Panc1 (cell line): Measurements from ENCODE around the gene CYCS. TPM values are rescaled to one million over a fixed set of nuclear protein-coding genes. Genes with fewer than 3 reads are reported as not detected.

Experiments used
- ATAC-seq: fragments of 200-7000 bp; cut with Tn5 transposase; 2 replicates; pipeline ENCODE4 v1.9.1; 2020; ENCODE audit warnings: mild to moderate bottlenecking, moderate library complexity
- BruUV-seq: library from RNA; stranded (reverse); fragments of 400-500 nt; replicated peaks from 2 replicates; lab custom pipeline; 2021; lab: Mats Ljungman, UMichigan
- CTCF ChIA-PET: fragments of 300-600 bp; sonication (Branson Sonifier 250); formaldehyde crosslinking; loops from one replicate; lab custom pipeline; 2022; ENCODE audit warnings: antibody characterized with exemption; lab: Charles Lee
- POLR2A ChIA-PET: fragments of 300-600 bp; sonication (Branson Sonifier 250); formaldehyde crosslinking; loops from one replicate; lab custom pipeline; 2022; ENCODE audit warnings: antibody characterized with exemption; lab: Charles Lee
- DNase-seq: peaks from one replicate; pipeline ENCODE4 v3.0.0-alpha.2; 2010; ENCODE audit warnings: low read depth, low spot score
- H3K27ac ChIP-seq: 2 replicates; pipeline ENCODE4 v1.5.1; 2011; ENCODE audit warnings: mild to moderate bottlenecking, low read length, inconsistent platforms
- H3K27me3 ChIP-seq: fragments of 200-500 bp; sonication (Bioruptor generic); 2 replicates; pipeline ENCODE4 v1.6.0; 2014; ENCODE audit warnings: low read length, inconsistent platforms; ENCODE audit not compliant: control insufficient read depth, insufficient read depth
- H3K36me3 ChIP-seq: fragments of 200-500 bp; sonication (Bioruptor generic); 2 replicates; pipeline ENCODE4 v1.5.1; 2014; ENCODE audit warnings: inconsistent platforms, mild to moderate bottlenecking, low read length, moderate library complexity; ENCODE audit not compliant: control insufficient read depth, insufficient read depth
- H3K4me1 ChIP-seq: 2 replicates; pipeline ENCODE4 v1.5.1; 2011; ENCODE audit warnings: inconsistent platforms, mild to moderate bottlenecking, low read length, moderate library complexity; ENCODE audit not compliant: control insufficient read depth, insufficient read depth
- H3K4me3 ChIP-seq, 2 experiments: 2 replicates each; pipeline ENCODE4 v1.5.1; 2011 to 2012; ENCODE audit warnings: low read depth in 2 of 2, low read length in 2 of 2, mild to moderate bottlenecking in 2 of 2, inconsistent platforms in 1 of 2, moderate library complexity in 1 of 2
- H3K9me3 ChIP-seq: fragments of 200-500 bp; sonication (Bioruptor generic); 2 replicates; pipeline ENCODE4 v1.5.1; 2014; ENCODE audit warnings: low read depth, mild to moderate bottlenecking, inconsistent platforms, low read length, moderate library complexity; ENCODE audit not compliant: control insufficient read depth, insufficient read depth
- CTCF ChIP-seq: fragments of 450-650 bp; IDR thresholded peaks from 2 replicates; pipeline ENCODE4 v1.5.1; 2017; ENCODE audit warnings: mild to moderate bottlenecking
- POLR2AphosphoS5 ChIP-seq: IDR thresholded peaks from 2 replicates; pipeline ENCODE4 v1.6.1; 2012; ENCODE audit warnings: mild to moderate bottlenecking, low read depth, low read length, moderate library complexity
- REST ChIP-seq, 2 experiments: IDR thresholded peaks; 2 replicates each; pipeline ENCODE4 v1.6.1; 2011 to 2012; ENCODE audit warnings: low read depth in 2 of 2, control low read depth in 1 of 2, low read length in 1 of 2, mild to moderate bottlenecking in 1 of 2, moderate library complexity in 1 of 2; ENCODE audit not compliant: insufficient read depth in 1 of 2
- SIN3A ChIP-seq: IDR thresholded peaks from 2 replicates; pipeline ENCODE4 v1.6.1; 2012; ENCODE audit warnings: low read depth, mild to moderate bottlenecking, low read length, moderate library complexity, borderline replicate concordance; ENCODE audit not compliant: insufficient read depth
- TCF7L2 ChIP-seq: IDR thresholded peaks from 2 replicates; pipeline ENCODE4 v1.6.1; 2011; ENCODE audit warnings: mild to moderate bottlenecking, low read depth, low read length, inconsistent platforms
- in situ Hi-C: cut with HindIII; loops from 2 replicates; pipeline ENCODE4 v1.10.0; 2016; ENCODE audit warnings: low sequenced_read_pairs, low pct_unique_long_range_greater_than_20kb
- intact Hi-C: fragments of 100-400 bp; cut with micrococcal nuclease; formaldehyde crosslinking; loops from one replicate; pipeline ENCODE4 v1.10.0; 2022; ENCODE audit not compliant: unreplicated experiment
- total RNA-seq: library from RNA; stranded (reverse); gene quantifications from one replicate; pipeline ENCODE4 v1.2.1, GENCODE V29; 2021; ENCODE audit not compliant: unreplicated experiment

The CYCS gene
- total RNA-seq, 1 experiment from 2014 or later: 245 TPM

GRCh38 chr7:25171516-25171915, 46.5 kb upstream of the CYCS start:
- TF ChIP-seq CTCF (no peak), TCF7L2 (no peak), POLR2AphosphoS5 (no peak), REST (IDR thresholded peaks at IDR 0.05; ENCODE audit: insufficient read depth in 1 of 2, low read depth in 2 of 2, low read length in 1 of 2) (no peak), SIN3A (no peak)
- no TSS peak for BruUV-seq
- intact Hi-C loops (no loop called here), in situ Hi-C loops (no loop called here)
- no peak overlapping the region for H3K27ac ChIP-seq
- ATAC-seq (no peak), DNase-seq (no peak)
- no peaks in the 10 kb centered on the region for H3K9me3 ChIP-seq
- no peaks in the 10 kb centered on the region for H3K27me3 ChIP-seq
- H3K4me1 ChIP-seq: no peaks in the 10 kb centered on the region
- CTCF ChIA-PET: no interaction called here
- H3K4me3 ChIP-seq: no peak overlapping the region
- POLR2A ChIA-PET: interaction anchor here (0.6 kb wide), 1 partner anchor 25 kb away, joined by 10 read pairs; no protein-coding TSS in a partner anchor
- H3K36me3 ChIP-seq: no peaks in the 10 kb centered on the region

- no peak overlapping the region for H3K4me3 ChIP-seq
- H3K9me3 ChIP-seq: no peaks in the 10 kb centered on the region
- CTCF ChIA-PET: interaction anchor here (0.6 kb wide), 1 partner anchor 54 kb away, joined by 3 read pairs; no protein-coding TSS in a partner anchor
- H3K4me1 ChIP-seq: no peaks in the 10 kb centered on the region
- in situ Hi-C loops: no loop called here
- intact Hi-C loops: no loop called here
- TF ChIP-seq REST (IDR thresholded peaks at IDR 0.05; ENCODE audit: insufficient read depth in 1 of 2, low read depth in 2 of 2, low read length in 1 of 2) (no peak), SIN3A (no peak), CTCF (no peak), POLR2AphosphoS5 (no peak), TCF7L2 (no peak)
- no TSS peak for BruUV-seq
- ATAC-seq (no peak), DNase-seq (no peak)
- no peaks in the 10 kb centered on the region for H3K36me3 ChIP-seq
- POLR2A ChIA-PET: no interaction called here
- H3K27ac ChIP-seq: no peak overlapping the region
- H3K27me3 ChIP-seq: no peaks in the 10 kb centered on the region
Measured at GRCh38 chr7:25171071-25171470, 46.0 kb upstream of the CYCS start.
